Left renal pelvis (tissue), 4 donors: ENCODE measurements around the gene RRBP1. TPM values are rescaled to one million over a fixed set of nuclear protein-coding genes. Genes with fewer than 3 reads are reported as not detected.
A peak's percentile ranks its signal among the peaks of the same experiment; 100 is the strongest.

Source experiments
- DNase-seq, 4 donors: peaks; one replicate each; pipeline ENCODE4 v3.0.0-alpha.2; 2013; ENCODE audit warnings: low read depth in 4 of 4, low spot score in 3 of 4
- polyA plus RNA-seq, 4 donors: library from polyadenylated mRNA; unstranded; fragments of 120-200 nt; gene quantifications; one replicate each; pipeline ENCODE4 v1.2.1, GENCODE V29; 2013; ENCODE audit not compliant: insufficient read length in 4 of 4

RRBP1 gene
- polyA plus RNA-seq, 4 donors, result 116 to 208 (median 134) TPM

DNA sequence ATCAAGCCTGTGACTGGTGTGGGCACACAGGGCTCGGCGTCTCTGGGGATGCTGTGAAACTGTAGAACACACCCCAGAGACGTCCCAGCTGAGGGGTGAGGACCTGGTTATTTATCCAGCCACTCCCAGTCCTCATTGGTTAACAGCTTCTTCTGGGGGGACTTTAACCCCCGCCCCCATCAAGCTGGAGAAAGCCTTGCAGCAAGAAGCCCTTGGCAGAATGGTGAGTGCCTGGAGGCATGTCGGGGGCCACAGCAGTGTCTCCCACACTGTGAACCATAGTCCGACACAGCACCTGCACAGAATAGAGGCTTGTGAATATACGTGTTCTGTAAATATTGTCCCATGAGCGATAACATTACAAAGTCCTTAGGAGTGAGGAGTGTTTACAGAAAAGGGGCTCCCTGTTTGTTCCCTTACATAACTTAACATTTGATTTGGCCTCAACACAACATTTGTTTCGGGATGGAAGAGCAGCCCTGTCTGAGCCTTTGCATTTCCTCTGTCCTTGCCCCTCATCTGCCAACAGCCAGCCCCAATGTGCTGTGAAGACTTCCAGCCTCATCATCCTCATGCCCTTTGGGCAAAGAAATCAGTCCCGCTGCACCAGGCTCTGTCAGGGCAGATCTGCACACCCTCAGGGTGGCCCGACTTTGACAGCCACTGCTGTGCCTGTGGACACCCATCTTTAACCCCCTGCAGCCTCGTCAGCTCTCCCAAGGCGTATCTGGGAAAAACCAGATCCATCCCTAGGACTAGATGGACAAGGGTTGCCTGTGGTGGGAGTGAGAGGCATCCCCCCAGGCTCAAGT, 2.2 kb upstream of the RRBP1 start:
- no peak for DNase-seq

DNA sequence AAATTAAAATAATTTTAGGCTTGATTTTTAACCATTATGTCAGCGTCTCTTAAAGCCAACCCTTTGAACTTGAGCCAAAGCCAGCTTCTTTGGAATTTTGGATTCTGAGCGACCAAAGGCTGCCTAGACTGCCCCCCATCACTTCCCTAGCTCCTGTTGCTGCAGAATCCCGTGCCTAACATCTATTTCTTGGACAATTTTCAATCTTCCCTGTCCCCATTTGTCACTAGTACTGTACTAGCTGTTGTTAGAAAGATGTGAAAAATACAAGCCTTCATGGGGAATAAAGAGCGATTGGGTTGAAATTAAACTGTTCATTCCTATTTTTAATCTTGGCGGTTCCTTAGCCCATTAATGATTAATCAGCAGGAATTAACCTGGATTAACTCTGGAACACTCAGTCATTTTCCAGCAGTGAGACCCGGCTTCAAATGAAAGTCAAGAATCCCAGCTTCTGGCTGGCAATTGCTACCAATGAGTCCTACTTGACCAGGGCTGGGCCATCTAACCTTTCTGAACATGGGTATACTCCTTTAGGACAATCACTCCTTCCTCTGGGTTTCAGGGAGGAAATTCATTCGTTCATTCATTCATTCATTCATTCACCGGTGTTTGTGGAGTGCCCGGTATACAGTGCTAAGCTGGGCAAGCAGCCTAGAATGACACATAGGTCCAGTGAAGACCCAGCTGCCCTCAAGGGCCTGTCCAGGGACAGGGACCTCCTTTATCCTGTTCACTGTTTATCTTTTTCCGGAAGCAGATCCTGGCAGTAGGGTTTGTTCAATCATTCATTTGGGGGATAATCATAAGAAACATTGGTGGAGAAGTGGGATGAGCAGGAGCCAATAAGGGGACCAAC, 1.4 kb upstream of the RRBP1 start:
- no peak for DNase-seq

DNA sequence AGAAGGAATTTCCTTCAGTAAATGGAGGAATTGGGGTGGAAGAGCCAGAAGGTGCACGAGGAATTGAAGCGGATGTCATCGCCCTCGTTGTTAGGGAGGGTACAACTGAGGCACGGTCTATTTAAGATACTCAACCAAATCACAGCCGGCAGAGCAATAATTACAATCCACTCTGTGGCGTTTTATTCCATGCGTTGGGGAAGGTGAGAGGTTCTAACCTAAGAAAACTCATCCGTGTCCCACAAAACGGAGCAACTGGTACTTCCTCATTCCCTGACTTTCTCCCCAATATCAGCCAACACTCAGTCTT, 802 bp upstream of the RRBP1 start:
- no peak for DNase-seq

DNA sequence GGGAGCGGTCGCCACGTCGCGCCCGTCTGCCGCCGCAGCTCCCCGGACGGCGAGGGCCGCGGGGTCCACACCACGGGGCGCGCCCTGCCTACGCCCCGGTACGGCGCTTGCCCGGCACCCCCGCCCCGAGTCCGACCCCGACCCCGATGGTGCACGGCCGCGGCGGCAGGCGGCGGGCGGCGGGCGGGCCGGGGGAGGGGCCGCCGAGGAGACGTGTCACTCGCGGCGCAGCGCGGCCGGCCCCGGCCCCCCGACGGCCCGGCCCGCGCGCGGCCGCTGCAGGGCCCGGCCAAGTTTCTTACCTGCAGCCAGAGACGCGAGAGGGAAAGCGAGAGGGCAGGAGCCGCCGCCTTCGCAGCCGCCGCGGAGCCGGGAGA, 328 bp downstream of the RRBP1 start:
- DNase-seq, result no peak

DNA sequence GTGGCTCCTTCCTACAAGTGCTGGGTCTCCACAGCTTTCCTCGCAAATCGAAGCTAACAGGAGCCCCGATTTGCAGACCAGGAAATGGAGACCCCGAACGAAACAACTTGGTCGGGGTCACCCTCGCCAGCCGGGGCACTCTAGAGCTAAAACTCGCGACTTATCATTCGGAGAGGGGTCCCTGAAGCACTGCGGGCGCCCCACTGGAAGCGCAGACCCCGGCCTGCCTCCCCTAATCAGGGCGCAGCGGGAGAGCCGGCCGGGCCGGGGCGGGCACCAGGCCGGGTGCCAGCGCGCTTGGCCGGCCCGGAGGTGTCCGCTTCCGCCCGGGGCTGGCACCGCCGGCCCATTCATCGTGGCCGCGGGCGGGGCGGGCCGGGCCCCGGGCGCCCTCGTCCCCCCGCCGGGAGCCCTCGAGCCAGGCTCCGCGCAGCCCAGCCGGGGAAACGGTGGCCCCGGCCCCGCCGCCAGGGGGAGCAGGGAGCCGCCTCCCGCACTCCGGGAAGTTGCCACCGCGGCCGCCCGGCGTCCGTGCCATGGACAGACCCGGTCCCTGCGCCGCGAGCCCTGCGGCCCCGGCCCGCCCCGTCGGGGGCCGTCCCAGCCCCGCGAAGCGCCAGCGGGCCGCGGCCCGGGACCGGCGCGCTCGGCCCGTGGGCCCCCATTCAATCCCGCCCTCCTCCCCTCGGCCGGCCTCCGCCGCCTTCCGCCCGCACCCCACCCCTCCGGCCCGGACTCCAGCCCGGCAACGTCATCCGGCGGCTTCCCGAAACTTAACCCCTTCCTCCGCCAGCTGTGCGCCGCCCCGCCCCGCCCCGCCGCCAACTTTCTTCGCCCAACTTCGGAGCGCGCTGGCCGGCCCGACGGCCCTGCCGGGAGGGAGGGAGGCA, 961 bp downstream of the RRBP1 start:
- DNase-seq, result peak in 2 of 4 donors; percentile 51

DNA sequence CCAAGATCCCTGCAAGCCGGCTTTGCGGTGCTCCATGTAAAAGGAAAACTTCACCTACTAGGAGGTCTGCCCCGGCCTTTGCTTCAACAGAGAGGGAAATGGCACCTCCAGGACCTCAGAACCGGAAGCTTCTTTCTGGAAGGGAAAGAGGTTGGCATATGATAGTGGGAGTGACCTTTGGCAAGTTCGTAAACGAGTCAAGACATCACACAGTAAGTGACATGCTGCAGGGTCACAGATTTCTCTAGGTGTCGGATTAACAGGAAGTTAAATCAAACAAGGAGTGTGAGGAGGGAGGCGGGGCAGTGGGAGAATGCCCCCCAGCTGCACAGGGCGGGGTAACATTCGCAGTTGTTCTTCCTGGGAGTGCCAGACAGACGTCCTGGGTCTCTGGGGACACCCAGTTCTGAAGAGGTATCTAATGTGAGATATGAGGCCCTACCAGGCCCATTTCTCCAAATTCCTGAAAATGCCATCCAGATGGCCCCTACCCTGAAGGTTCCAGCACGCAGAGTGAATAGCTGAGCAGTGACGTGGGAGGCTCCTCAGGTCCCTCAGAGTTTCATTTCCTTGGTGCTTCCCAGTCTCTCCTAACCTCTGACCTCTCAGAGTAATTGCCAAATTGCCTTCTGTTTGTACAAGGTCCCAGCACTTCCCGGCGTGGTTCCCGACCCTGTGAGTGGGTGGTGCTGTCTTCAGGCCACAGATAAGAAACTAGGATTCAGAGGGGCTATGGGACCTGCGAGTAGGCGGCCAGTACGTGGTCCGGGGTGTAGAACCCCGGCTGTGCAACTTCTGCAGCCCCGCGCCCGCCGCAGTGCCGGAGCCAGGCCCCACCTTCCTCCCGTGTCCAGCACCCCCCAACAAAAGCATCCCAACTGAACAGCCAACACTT, 1.9 kb downstream of the RRBP1 start:
- no peak for DNase-seq

DNA sequence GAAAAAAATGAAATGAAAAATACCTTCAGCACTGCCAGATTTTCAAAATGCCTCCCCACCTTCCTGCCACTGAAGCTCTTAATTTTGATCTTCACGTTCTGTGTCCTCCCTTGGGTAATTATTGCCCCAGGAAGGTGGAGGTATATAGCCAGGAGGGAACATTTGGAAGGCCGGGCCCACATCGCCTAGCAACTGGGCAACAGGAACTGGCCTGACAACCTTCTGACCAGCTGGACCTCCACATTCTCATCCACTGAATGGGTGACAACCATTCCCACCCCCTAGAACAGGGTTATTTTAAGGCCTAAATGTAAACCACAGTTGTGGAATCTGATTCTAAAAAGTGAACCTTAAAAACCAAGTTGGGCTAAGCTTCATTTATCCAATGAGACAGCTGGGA, 3.2 kb downstream of the RRBP1 start:
- DNase-seq, result no peak

DNA sequence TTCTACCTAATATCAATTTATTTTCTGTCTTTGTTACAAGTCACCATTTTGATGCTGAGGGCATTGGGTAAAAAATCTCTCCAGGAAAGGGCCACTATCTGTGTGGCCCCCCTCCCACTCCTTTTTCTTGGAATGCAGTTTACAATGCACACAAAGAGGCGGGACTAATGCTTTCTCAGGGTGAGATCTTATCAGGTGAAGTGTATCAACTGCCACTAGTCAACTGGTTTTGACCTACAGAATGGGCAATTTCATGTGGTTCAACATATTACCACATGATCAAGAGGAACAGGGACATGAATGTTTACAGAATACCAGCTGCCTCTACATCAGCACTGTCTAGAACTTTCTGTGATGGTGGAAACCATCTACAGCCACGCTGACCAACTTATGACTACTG, 3.7 kb downstream of the RRBP1 start:
- DNase-seq, result no peak

DNA sequence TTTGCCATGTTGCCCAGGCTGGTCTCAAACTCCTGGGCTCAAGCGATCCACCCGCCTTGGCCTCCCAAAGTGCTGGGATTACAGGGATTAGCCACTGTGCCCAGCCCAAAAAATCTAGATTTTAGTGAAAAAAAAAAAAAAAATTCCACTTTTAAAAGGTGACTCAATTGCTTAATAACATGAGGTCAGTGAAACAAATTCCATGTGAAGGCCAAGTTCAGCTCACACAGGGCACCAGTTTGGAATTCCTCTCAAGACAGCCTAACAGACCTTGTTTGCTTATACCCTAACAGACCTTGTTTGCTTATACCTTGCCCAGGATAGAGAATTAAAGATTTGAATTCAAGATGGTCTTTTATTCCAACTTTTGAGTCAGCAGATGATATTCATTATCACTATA, 5.1 kb downstream of the RRBP1 start:
- DNase-seq, result no peak

DNA sequence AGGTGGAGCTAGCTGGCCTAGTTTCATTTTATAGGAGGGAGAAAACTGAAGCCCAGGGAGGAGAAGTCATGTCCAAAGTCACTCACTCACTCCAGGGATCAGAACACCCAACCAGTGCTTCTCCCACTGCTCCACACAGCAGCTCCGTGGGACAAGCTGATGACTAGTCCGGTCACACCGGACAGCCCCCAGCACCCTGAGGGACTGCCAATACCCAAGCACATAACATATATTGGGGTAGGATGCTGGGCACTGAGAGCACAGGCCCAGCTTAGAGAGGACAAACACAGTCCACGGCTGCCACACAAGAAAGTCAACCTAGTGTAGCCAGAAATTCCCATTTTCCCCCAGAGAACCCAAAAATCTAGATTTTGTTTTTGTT, 5.7 kb downstream of the RRBP1 start:
- no peak for DNase-seq

DNA sequence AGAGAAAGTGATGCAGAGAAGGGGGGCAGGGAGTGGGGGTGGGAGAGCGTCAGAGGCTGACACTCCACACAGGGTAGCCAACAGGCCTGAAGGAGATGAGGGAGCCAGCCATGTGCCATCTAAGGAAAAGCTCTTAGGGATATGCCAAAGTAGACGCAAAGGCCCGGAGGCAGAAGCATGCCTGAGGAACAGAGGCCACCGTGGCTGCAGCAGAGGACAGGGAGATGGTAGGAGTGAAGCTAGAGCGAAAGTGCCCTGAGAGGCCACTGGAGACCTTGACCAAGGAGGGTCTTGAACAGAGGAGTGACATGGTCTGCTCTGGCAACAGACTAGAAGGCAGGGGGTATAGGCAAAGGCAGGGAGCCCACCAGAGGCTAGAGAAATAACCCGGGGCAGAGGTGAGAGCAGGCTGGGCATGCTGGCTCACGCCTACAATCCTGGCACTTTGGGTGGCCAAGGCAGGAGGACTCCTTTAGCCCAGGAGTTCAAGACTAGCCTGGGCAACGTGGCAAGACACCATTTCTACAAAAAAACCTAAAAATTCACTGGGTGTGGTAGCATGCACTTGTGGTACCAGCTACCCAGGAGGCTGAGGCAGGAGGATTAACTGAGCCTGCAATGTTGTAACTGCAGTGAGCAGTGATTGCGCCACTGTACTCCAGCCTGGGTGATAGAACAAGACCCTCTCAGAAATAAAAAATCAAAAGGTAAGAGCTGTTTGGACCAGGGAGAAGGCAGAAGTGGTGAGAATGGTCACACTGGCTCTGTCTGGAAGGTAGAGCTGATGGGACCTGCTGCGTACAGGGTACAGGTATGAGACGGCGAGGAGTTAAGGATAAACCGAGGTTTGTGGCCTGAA, 6.3 kb downstream of the RRBP1 start:
- DNase-seq, result no peak

DNA sequence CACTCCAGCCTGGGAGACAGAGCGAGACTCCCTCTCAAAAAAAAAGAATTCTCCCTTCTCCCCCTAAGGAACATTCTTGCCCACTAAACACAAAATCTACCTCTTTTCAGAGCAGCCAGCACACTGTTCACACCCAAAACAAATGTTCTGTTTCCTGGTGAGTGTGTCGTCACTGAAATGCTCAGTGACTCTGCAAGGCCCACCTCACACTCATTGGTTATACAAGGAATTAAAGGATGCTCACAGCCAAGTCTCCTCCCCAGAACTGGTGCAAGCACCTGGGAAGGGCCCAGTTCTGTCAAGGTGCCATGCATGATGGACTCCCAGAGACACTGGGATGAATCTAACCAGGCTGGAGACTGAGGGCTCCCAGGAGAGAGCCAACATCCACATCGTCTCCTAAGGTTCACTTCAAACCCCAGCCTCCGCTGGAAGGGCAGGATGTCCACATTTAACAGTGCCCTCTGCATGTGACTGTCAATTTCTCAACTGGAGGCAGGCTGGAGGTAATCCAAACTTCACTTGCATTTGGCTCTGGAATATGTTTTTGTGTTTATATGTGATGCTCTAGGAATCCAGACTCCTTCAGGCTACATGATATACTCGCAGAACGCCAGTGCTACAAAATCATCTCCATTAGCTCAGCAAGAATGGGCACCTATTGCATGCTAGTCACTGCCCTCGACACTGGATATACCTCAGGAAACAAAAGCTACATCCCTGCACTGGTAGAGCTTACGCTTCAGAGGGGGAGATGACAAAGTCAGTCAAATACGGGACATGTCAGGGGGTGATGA, 7.1 kb downstream of the RRBP1 start:
- DNase-seq, result no peak

DNA sequence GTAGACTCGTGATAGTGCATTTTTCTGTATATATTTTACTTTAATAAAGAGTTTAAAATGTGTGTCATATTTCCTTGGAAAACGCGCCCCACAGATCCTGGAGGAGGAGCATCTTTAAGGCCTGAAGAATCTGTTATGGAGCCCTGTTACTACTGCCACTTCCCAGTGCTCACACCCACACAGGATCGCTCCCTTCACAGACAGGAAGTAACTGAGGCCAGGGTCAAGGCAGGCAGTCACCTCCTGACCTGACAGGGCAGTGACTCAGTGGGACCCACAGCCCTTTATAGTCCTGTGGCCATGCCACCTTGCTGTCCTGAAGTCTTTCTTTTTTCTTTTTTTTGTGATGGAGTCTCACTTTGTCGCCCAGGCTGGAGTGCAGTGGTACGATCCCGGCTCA, 9.0 kb downstream of the RRBP1 start:
- no peak for DNase-seq

DNA sequence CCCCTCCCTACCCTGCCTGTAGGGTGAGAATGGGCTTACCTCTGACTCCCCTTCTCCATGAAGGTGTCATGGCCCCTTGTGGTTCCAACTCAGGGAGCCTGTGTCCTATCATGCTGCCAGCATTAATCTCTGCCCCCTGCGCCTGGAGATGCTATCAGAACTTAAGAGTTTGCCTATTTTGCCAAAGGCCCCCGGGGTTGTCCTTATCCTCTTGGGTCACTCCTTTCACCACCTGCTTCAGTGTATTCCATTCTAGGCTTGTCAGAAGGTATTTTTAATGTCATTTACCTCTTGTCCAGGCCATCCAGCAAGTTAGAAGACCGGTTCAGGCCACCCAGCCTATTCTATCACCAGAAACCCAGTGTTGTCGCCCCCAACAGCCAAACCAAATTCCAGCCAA, 10.5 kb downstream of the RRBP1 start:
- DNase-seq, result no peak

DNA sequence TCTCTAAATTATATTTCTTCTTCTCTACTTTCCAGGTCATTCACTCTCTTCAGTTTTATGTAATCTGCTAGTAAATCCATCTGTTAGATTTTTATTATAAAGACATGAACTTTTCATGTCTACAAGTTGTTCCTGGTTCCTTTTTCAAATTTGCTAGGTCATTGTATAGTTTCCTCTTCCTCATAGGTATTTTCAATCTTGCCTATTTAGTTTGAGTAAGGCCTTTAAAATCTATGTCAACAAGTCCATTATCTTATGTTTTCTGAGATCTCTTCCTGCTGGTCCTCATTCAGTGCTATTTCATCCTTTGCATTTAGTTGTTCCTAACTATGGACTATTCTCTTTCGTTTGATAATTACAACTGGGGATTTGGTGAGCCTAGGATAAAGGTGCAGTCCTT, 11.0 kb downstream of the RRBP1 start:
- DNase-seq, result no peak

DNA sequence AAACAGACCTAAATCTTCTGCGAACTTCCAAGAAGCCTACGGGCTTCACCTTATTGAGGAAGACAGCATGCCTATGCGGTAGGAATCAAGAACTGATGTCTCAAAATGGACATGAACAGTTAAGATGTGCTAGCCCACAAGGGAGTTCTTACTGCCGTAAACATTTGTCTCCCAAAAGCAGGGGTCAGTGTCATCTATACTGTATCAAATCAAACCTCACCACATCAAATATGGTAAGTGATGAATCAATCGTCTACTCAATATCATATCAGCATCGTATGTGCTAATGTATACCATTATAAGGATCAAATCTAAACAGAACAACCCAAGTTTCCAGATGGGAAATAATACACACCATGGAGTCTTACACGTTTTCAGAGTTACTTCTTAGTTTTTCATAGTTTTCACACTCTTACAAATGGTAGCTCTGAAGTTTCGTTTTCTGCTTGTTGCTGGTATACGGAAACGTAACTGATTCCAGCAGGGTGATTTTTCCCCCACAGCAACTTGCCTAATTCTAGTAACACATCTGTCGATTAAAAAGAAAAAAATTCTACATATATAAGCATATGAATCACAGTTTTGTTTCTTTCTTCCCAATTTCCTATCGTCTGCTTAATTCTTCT, 12.6 kb downstream of the RRBP1 start:
- no peak for DNase-seq

DNA sequence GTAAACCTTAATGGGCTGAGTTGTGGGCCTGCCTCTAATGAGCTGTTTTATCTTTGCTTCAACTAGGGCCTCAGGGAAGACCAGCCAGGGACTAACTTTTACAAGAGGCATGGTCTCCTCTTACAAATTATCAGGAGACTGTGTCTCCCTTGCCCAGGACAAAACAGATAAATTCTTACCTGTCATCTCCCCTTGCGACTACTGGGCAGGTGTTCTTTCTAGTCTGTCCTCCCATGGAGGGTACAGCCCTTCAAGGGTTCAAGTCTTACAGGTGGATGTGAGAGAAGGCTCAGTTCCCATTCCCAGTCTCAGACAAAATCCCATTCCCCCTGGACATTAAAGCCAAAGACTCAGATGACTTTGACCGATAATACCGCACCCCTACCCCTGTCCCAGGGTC, 13.6 kb downstream of the RRBP1 start:
- no peak for DNase-seq

DNA sequence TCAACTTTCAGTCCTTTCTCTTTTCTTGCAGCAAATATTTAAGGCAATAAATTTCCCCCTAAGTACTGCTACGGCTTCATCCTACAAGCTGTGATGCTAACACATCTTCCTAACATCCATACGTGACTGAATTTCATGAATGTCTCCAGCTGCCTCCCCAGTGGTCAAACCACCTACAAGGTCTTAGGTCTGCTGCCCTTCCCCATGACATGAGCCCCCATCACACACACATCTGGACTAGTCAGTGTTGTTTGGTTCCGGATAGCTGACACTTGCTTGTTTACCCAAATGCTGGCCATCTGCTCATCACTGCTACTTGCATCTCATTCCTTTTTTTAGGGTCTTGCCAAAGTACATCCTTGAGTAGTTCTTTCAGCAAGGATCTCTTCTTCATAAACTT, 14.6 kb downstream of the RRBP1 start:
- no peak for DNase-seq
